ENCODE data around the gene IZUMO1. TPM values are rescaled to one million over a fixed set of nuclear protein-coding genes. Genes with fewer than 3 reads are reported as not detected.
A peak's percentile ranks its signal among the peaks of the same experiment; 100 is the strongest.

Gene IZUMO1
- total and polyA plus RNA-seq, 9 of the 15 experiments (the other 6 are each of a cell fraction or from before 2014, with no cell fraction given), result 0.14 to 2.1 (median 0.73) TPM

GRCh38 chr19:48741129-48741999 lies 5.3 kb downstream of the IZUMO1 start (continued):
- TF ChIP-seq, protein P1, sequence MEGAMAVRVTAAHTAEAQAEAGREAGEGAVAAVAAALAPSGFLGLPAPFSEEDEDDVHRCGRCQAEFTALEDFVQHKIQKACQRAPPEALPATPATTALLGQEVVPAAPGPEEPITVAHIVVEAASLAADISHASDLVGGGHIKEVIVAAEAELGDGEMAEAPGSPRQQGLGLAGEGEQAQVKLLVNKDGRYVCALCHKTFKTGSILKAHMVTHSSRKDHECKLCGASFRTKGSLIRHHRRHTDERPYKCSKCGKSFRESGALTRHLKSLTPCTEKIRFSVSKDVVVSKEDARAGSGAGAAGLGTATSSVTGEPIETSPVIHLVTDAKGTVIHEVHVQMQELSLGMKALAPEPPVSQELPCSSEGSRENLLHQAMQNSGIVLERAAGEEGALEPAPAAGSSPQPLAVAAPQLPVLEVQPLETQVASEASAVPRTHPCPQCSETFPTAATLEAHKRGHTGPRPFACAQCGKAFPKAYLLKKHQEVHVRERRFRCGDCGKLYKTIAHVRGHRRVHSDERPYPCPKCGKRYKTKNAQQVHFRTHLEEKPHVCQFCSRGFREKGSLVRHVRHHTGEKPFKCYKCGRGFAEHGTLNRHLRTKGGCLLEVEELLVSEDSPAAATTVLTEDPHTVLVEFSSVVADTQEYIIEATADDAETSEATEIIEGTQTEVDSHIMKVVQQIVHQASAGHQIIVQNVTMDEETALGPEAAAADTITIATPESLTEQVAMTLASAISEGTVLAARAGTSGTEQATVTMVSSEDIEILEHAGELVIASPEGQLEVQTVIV (CRISPR knock-in tag; IDR thresholded peaks at IDR 0.05; ENCODE audit: borderline replicate concordance), result no peak
- TF ChIP-seq DMBX1 (CRISPR knock-in tag; IDR thresholded peaks at IDR 0.05; ENCODE audit: borderline replicate concordance) (no peak), FOXK2 (conservative IDR thresholded peaks at IDR 0.05 in 1 of 2, IDR thresholded peaks at IDR 0.05 in 1 of 2; ENCODE audit: low read depth in 2 of 2) (no peak; a peak in 2 of 4 replicates), FOXO4 (CRISPR knock-in tag; IDR thresholded peaks at IDR 0.05) (no peak), HDAC6 (IDR thresholded peaks at IDR 0.05; ENCODE audit: low read depth, low read length) (no peak), TEAD2 (tag; IDR thresholded peaks at IDR 0.05) (no peak), COPS2 (conservative IDR thresholded peaks at IDR 0.05) (no peak), ZFP30 (CRISPR knock-in tag; IDR thresholded peaks at IDR 0.05; ENCODE audit: borderline replicate concordance) (no peak), ZBTB2 (IDR thresholded peaks at IDR 0.05) (no peak), KLF6 (CRISPR knock-in tag; IDR thresholded peaks at IDR 0.05; ENCODE audit: borderline replicate concordance) (no peak), CREB5 (CRISPR knock-in tag; IDR thresholded peaks at IDR 0.05) (no peak), CCAR2 (IDR thresholded peaks at IDR 0.05; ENCODE audit: low read depth, low read length) (no peak), L3MBTL2 (IDR thresholded peaks at IDR 0.05) (peak; percentile 68), SRSF7 (optimal IDR thresholded peaks at IDR 0.05; ENCODE audit: low read depth, low read length) (no peak), ATF1 (CRISPR knock-in tag; IDR thresholded peaks at IDR 0.05) (no peak), ATF1 (tag; IDR thresholded peaks at IDR 0.05) (peak; percentile 56), POLR2H (tag; IDR thresholded peaks at IDR 0.05; ENCODE audit: low read depth) (no peak), SAFB (IDR thresholded peaks at IDR 0.05; ENCODE audit: borderline replicate concordance, low read depth, low read length) (no peak)
- TF ChIP-seq, protein P2, sequence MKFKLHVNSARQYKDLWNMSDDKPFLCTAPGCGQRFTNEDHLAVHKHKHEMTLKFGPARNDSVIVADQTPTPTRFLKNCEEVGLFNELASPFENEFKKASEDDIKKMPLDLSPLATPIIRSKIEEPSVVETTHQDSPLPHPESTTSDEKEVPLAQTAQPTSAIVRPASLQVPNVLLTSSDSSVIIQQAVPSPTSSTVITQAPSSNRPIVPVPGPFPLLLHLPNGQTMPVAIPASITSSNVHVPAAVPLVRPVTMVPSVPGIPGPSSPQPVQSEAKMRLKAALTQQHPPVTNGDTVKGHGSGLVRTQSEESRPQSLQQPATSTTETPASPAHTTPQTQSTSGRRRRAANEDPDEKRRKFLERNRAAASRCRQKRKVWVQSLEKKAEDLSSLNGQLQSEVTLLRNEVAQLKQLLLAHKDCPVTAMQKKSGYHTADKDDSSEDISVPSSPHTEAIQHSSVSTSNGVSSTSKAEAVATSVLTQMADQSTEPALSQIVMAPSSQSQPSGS (CRISPR knock-in tag; IDR thresholded peaks at IDR 0.05), result no peak
